D341Med (cell line): Measurements from ENCODE around the gene ATG4C.

ENCODE experiments used
- DNase-seq: peaks from one replicate; pipeline ENCODE4 v3.0.0; 2012; ENCODE audit warnings: low spot score

ATG4C gene

DNA sequence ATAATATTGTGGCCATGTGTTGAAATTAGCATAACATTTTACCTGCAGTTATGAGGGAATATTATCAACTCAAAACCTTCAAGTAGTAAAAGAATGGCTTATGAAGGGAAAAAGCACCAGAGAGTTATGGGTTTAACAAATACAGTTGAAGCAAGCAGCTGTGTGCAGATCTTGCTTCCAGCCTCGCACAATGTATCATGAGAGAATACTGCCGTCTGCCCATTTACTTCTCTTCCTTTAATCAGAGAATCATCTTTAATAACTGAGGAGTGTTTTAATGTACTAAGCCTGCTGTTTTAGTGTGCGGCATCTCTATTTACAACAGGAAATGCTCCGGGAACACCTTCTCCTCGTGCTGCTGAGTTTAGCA is 120.9 kb downstream of the ATG4C start:
- DNase-seq = no peak

DNA sequence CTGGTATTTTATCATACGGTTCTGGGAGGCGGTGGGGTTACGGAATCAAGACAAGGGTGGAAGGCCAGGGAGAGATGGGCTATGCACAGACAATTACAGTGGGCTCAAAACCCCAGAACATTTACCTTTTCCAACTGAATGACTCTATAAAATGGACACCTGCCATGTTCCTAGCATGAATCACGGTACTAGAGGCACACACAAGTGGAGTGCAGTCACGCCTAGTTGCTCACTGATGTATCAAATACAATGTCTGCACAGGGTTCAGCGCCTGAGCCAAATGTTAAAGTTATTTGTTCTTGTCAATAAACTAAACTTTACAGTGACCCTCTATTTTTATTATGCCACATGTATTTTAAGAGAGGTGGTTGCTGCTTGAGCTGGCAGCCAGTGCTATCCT is 121.4 kb downstream of the ATG4C start:
- DNase-seq = no peak

DNA sequence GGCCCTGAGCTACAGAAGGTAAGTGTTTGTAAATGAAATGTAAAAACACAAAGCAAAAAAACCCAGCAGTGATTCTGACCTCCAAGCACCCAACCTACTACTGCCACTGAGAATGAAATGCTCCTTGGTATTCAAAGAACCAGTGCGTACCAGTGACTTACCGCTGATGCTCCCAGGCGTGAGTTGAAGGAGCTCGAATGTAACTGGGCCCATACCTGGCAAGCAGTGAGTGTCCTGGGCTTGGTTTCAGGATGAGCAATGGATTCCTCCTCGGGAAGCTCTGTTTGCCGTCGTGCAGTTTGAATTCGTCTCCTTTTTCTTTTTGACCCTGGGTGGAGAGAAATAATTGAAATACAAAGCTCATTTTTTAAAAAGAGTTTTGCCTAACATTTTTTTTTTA is 121.9 kb downstream of the ATG4C start:
- DNase-seq = no peak

DNA sequence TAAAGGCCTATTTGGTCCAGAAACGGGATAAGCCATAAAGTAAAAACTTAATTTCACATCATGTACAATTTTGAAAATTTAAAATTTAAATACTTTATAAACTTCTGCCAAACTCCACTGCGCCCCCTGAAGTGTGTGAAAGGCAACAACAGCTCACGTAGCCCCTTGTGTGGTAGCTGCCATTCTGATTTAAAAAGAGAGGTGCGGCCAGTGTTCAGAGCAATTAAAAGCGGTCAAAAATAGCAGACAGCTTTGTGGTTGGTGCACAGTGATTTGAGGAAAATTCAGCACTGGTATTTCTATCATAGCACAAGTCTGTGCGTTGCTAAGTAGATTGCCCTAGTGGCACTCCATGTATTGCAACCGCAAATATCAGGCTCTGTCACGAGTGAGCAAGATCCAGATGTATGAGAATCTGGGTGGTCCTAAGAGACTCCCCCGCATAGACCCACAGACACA is 122.5 kb downstream of the ATG4C start:
- DNase-seq = peak; percentile 42

DNA sequence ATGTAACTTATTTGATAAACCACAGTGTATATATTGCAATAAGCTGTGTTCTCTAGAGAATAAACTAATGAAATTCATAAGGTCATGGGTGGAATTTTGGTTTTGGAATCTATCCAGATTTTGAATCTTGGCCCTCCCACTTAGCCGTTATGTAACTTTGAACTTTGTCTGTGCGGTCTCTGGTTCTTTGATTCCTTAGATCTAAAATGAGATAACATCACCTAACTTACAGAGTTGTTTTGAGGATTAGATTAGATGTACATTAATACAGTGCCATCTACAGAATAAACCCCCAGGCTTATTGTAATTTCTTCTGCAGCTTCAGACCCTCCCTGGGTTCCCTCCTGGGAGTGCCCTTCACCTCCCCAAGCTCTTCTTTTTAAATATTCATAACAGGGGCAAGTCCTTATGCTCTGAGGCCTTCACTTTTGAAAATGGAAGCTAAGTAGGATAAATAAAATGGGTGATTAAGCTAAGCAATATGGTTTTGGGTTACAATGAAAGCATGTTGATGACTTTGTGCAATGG is 124.3 kb downstream of the ATG4C start:
- DNase-seq = no peak

DNA sequence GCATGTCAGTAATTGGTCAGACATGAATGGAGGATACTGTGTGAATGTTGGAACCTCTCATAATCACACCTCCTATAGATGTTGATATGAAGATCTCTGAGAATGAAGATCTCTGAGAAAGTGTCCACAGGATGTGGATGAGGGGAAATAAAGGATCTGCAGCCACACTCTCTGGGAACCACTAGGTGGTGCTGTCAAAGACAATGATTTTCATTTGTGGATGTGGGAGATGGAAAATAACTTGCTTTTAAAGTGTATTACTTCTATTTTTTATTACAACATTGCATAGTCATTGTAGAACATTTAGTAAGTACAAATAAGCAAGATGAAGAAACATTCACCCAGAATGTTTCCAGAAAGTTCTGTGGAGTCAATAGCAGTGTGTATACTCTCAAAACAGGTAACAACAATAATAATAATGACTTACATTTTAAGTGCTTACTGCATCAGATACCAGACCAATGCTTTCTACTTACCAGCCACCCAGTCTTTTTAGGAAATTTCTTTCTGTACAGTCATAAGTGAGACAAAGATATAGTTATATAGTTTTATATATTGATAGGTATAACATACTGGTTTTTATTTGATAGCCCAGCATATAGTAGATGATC is 128.2 kb downstream of the ATG4C start:
- DNase-seq = peak; percentile 42
